Transverse colon (tissue), 3 donors: Measurements from ENCODE around the gene PINK1.

Source experiments
- CTCF ChIP-seq, 5 experiments: fragments of 200-600 bp in 3 of 5; fragments of 450-650 bp in 2 of 5; sonication (generic) in 3 of 5; IDR thresholded peaks; 1 replicate in 2 of 5; 2 replicates in 3 of 5; pipeline ENCODE4 v1.5.1; 2016 to 2017; ENCODE audit warnings: antibody characterized with exemption in 5 of 5, inconsistent platforms in 3 of 5, mild to moderate bottlenecking in 2 of 5, moderate library complexity in 1 of 5
- EP300 ChIP-seq: sonication (generic); formaldehyde crosslinking; IDR thresholded peaks from one replicate; pipeline ENCODE4 v1.6.1; 2017; ENCODE audit warnings: antibody characterized with exemption, low read depth

GRCh38 chr1:20633190-20634064 lies at the start of gene PINK1:
- TF ChIP-seq CTCF (IDR thresholded peaks at IDR 0.05) (peak; percentile 97 to 100 (median 99)), EP300 (no peak)
